Activated CD8-positive, alpha-beta memory T cell treated with anti-CD3 and anti-CD28 coated beads for 36 hours (primary cell): Measurements from ENCODE around the gene TBCK. TPM values are rescaled to one million over a fixed set of nuclear protein-coding genes. Genes with fewer than 3 reads are reported as not detected.
"Not testable (repeated sequence)": the region's sequence is repeated elsewhere in the genome, so short reads cannot be mapped to it uniquely, and the experiment has no call there.

ENCODE experiments used
- CTCF ChIA-PET: fragments of 350-600 bp; sonication (Branson Sonifier 250); formaldehyde crosslinking; loops from one replicate; lab custom pipeline; 2021; ENCODE audit warnings: antibody characterized with exemption; lab: Charles Lee
- POLR2A ChIA-PET: fragments of 350-600 bp; sonication (Branson Sonifier 250); formaldehyde crosslinking; loops from one replicate; lab custom pipeline; 2021; ENCODE audit warnings: antibody characterized with exemption; lab: Charles Lee
- total RNA-seq, 2 experiments: library from RNA; stranded (reverse); gene quantifications; one replicate each; pipeline ENCODE4 v1.2.3, GENCODE V29; 2021

TBCK gene
- total RNA-seq, 2 experiments from 2014 or later, result 21.2 to 22.2 TPM

GRCh38 chr4:106325800-106326199, 9.8 kb upstream of the TBCK start:
- ChIA-PET CTCF (no interaction called here), POLR2A (no interaction called here)

DNA sequence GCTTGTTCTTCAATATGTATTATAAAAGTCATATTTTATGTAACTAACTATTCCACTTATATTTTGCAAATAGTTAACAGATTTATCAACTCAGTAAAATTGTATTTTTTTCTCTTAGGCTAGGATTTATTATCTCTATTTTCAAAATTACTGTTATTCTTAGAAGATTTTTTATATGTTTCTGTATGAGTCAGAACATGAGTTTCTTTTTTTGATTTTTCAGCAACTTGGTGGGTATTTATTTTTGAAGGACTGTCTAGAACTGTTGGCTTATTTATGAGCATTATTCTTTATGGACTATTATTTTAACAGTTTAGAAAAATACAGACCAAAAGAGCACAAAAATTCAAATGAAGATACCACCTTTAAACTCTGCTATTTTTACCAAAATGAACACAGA, 7.1 kb upstream of the TBCK start:
- CTCF ChIA-PET, result no interaction called here
- POLR2A ChIA-PET, result no interaction called here

- POLR2A ChIA-PET, CTCF ChIA-PET: not testable (repeated sequence)
Measured at GRCh38 chr4:106321814-106322213, 5.8 kb upstream of the TBCK start.

DNA sequence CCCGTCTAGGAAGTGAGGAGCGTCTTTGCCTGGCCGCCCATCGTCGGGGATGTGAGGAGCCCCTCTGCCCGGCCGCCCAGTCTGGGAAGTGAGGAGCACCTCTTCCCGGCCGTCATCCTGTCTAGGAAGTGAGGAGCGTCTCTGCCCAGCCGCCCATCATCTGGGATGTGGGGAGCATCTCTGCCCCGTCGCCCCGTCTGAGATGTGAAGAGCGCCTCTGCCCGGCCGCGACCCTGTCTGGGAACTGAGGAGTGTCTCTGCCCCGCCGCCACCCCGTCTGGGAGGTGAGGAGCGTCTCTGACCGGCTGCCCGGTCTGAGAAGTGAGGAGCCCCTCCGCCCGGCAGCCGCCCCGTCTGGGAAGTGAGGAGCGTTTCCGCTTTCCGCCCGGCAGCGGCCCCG, 5.2 kb upstream of the TBCK start:
- CTCF ChIA-PET, POLR2A ChIA-PET: not testable (repeated sequence)

DNA sequence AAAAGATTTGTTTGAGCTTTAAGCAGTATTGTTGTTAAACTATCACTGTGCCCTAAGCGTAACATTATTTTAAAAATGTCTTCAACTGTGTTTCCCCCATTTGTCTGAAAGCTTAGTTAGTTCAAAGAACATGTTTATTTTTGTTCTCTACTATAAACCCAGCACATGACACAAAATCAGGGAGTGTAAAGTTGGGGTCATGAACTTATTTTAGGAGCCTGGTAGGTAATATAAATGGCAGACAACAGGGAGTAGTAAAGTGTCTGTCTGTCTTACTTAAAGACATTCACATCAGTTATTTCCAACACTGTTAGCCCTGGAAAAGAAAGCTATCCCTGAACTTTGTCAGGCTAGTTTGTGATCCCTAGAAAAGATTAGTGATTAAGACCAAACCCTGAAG, 4.2 kb upstream of the TBCK start:
- CTCF ChIA-PET, result no interaction called here
- POLR2A ChIA-PET, result no interaction called here

DNA sequence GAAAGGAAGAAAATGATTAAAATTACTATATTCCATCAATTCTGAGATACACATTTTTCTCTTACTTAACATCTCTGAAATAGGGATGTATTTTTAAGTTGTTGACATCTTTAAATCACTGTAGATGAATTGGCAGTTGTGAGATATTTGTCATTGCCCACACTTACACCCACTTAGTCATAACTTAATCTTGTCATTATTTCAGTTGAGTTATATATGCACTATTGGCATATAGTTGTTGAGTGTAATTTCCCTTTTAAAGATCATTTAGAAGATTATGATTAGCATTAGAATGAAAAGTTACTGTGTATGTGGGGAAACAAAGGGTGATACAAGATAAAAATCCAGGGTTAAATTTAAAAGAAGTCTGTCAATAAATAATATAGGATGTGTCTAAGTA, 2.5 kb upstream of the TBCK start:
- ChIA-PET CTCF (interaction anchor here (0.7 kb wide), 1 partner anchor 10 kb away, joined by 3 read pairs; no protein-coding TSS in a partner anchor), POLR2A (no interaction called here)

DNA sequence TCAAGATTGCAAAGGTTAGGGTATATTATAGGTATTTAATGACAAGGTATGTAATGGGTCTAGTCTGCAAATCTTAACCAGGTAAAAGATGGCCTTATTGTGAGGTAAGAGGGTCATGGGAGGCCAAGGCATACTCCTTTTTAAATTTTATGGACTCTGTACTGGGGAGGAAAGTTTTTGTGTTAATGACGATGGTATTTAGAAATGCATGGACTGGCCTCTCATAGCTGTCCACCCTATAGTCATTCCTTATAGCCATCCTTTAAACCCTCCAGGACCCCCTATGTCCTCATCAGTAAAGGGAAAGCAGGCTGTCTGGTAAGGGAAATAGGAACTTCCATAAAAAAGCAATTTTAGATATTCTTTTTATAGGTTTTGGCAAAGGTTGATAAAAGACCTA, 1.8 kb upstream of the TBCK start:
- CTCF ChIA-PET, result no interaction called here
- POLR2A ChIA-PET, result no interaction called here

DNA sequence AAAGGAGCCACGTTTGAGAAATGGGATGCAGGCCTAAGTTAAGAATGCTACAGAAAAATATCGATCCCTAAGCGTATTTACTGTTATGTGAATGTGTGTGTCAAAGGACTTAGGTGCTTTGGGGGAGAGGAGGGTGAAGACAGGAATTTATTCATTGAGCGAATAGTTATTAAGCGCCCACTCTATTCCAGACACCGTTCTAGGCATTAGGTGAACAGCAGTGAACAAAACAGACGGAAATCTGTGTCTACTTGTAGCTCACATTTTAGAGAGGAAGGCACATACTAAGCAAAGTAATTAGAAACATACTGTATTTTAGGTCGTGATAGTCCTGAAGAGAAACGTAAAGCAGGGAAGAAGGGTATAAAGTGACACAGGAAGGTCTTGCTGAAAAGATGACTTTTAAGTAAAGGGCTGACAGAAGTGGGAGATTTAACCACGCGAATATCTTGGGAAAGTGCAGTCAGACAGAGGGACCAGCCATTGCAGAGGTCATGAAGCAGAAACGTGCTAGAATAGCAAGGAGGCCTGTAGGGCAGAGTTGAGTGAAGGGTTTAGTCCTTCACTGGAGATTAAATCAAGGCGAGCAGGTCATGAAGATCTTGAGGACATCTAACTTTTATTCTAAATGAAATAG, 882 bp upstream of the TBCK start:
- ChIA-PET CTCF (no interaction called here), POLR2A (no interaction called here)

DNA sequence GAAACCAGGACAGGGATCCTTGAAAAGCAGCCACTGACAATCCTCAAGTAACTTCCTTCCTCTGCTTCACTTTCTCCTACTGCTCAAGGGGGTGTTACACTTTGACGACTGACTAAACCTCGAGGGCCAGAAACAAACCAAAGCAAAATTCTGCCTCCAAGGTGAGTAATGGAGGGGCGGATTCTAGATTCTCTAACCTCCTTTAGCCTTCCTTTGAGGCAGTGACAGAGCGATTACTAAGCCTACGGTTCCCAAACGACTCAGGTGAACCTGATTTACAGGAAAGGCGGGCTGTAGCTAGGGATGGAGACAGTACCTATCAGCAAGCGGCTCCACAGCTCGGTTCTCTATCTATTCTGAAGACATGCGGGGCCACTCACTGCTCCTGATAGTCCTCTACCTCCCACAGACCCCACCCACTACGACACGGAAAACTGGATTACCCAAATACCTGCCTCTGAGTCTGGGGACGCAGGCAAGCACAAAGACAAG, 487 bp downstream of the TBCK start:
- CTCF ChIA-PET, result no interaction called here

GRCh38 chr4:106314960-106315359, 1.0 kb downstream of the TBCK start:
- ChIA-PET CTCF (no interaction called here), POLR2A (no interaction called here)

More for the DNA sequence above, 487 bp downstream of the TBCK start:
- POLR2A ChIA-PET, result interaction anchor here (0.7 to 1.0 kb wide), 3 partner anchors 20 to 1405 kb away, joined by 3 to 4 read pairs (median 3); partner anchors contain the start of gene PAPSS1

- ChIA-PET POLR2A (no interaction called here), CTCF (interaction anchor here (0.7 kb wide), 1 partner anchor 840 kb away, joined by 3 read pairs; no protein-coding TSS in a partner anchor)
Measured at GRCh38 chr4:106312997-106313522, 2.9 kb downstream of the TBCK start.

GRCh38 chr4:106312377-106312776, 3.6 kb downstream of the TBCK start:
- CTCF ChIA-PET, result no interaction called here
- POLR2A ChIA-PET, result no interaction called here

- POLR2A ChIA-PET, result no interaction called here
- CTCF ChIA-PET, result no interaction called here
Measured at GRCh38 chr4:106306561-106306960, 9.4 kb downstream of the TBCK start.

- ChIA-PET POLR2A (no interaction called here), CTCF (no interaction called here)
Measured at GRCh38 chr4:106305435-106306055, 10.5 kb downstream of the TBCK start.

DNA sequence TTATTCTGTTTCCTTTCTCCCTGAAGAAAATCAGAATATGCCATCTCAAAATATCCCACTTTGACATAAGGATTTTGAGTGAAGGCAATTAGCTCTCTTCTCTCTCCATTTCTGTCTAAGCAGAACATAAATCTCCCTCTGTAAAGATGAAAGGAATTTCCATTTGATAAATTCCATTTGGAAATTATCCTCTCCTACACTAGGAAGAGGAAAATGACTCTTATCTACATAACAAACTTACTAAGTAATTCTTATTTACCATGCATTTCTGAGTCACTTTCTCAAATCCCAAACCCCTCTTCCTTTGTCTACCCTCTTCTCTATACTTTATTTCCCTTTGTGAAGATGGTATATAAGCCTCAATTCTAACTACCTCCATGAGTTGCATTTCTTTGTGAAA, 11.4 kb downstream of the TBCK start:
- CTCF ChIA-PET, result no interaction called here
- POLR2A ChIA-PET, result no interaction called here

DNA sequence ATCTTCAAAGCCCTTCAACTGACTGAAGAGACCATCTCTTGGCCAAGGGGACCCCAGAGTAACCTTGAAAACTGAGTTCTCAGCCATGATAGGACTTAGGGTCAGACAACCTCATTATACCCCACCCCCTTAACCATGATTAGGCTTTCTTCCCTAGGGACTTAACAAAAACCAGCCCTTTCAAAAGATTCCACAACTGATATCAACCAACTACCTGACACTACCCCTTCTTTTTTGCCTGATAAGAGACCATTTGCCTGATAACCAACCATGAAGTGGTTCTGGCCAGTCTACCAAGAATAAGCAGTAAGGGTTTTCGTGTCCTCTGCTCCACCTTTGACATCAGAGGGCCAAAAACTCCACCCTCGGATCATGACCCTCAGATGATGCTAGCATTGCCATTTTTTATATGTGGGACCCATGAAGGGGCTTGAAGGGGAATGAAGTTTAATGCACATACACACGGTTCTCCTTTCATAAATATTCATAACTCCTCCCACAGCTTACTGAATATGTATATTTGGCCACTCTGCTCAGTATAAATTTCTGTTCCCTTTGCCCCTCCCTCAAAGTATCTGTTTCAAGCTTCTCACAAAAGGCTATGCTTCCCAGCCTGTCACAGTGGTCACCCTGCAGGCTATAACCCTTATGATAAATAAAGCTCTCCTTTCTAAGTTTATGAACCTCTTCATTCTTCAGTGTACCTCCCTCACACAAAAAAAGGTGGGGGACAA, 12.3 kb downstream of the TBCK start:
- ChIA-PET CTCF (no interaction called here), POLR2A (no interaction called here)

DNA sequence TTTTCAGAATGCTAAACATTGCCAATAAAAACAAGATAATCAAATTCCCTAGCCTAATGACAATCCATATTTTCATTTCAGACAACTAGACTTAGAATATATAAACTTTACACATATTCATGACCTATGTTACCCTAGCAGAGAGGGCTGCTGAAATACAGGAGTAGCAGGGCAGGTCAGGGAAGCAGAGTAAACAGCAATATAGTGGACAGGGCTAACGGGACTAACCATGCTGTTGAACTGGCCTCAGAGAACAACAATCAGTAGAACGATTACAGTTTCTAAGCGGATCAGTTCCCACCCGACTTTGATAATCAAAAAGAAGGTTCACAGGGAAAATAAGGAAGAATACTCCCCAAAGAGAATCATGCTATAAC, 14.0 kb downstream of the TBCK start:
- ChIA-PET POLR2A (no interaction called here), CTCF (no interaction called here)

GRCh38 chr4:106301393-106302061, 14.5 kb downstream of the TBCK start:
- ChIA-PET POLR2A (no interaction called here), CTCF (no interaction called here)

- ChIA-PET CTCF (no interaction called here), POLR2A (no interaction called here)
Measured at GRCh38 chr4:106299977-106300376, 16.0 kb downstream of the TBCK start.
